B cell (primary cell): ENCODE data around the gene PRRC2B.

ENCODE experiments used
- CTCF ChIP-seq: fragments of 200-600 bp; IDR thresholded peaks from one replicate; pipeline ENCODE4 v1.8.0; 2022; ENCODE audit warnings: antibody characterized with exemption, mild to moderate bottlenecking
- EZH2 ChIP-seq: IDR thresholded peaks from 2 replicates; pipeline ENCODE4 v1.6.1; 2012; ENCODE audit warnings: borderline replicate concordance, low read depth, mild to moderate bottlenecking, moderate library complexity, low read length; ENCODE audit not compliant: insufficient read depth, poor library complexity, severe bottlenecking

- TF ChIP-seq CTCF: no peak
- no peak for TF ChIP-seq EZH2
These were observed 3.4 kb downstream of the PRRC2B start for GRCh38 chr9:131397100-131397790.
